Measurements from ENCODE around the gene ZDHHC14. TPM values are rescaled to one million over a fixed set of nuclear protein-coding genes. Genes with fewer than 3 reads are reported as not detected.

Gene ZDHHC14
- total RNA-seq, 1 experiment from 2014 or later: 4.9 TPM

DNA sequence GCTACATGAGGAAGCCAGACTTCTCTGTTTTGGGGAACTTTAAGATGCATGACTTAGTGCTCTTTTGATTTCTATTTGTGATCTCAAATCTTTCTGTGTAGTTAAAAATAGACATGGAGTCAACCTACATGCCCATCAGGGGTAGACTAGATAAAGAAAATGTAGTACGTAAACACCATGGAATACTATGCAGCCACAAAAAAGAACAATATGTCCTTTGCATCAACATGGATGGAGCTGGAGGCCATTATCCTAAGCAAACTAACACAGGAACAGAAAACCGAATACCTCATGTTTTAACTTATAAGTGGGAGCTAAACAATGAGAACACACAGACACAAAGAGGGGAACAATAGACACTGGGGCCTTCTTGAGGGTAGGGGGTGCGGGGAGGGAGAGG, 102.8 kb downstream of the ZDHHC14 start:
- ChIA-PET CTCF (no interaction called here), POLR2A (ENCODE audit: unreplicated experiment) (no interaction called here)
- no peak overlapping the region for H3K4me2 ChIP-seq (ENCODE audit: low read length)
- peaks cover 7% of the 10 kb centered on the region; the same call in 1 of the 2 replicates for H3K4me1 ChIP-seq (ENCODE audit: insufficient read depth, low read length)
- H4K20me1 ChIP-seq (ENCODE audit: low read length): no peaks in the 10 kb centered on the region
- DNase-seq (no peak), ATAC-seq (no peak)
- no peaks in the 10 kb centered on the region for H3K9me3 ChIP-seq (ENCODE audit: low read length)
- no peaks in the 10 kb centered on the region for H3K9me2 ChIP-seq (replicated peaks; ENCODE audit: low read length)
- H3K27me3 ChIP-seq (ENCODE audit: low read length): no peaks in the 10 kb centered on the region
- no TSS peak for BruUV-seq (replicated peaks)
- H3F3A ChIP-seq (ENCODE audit: low read length, unreplicated experiment): no peaks in the 10 kb centered on the region
- H3K79me2 ChIP-seq (ENCODE audit: low read length): no peaks in the 10 kb centered on the region
- no peaks in the 10 kb centered on the region for H3K36me3 ChIP-seq (ENCODE audit: low read depth, low read length)
- intact Hi-C loops (cut with micrococcal nuclease): no loop called here
- TF ChIP-seq, protein P1, sequence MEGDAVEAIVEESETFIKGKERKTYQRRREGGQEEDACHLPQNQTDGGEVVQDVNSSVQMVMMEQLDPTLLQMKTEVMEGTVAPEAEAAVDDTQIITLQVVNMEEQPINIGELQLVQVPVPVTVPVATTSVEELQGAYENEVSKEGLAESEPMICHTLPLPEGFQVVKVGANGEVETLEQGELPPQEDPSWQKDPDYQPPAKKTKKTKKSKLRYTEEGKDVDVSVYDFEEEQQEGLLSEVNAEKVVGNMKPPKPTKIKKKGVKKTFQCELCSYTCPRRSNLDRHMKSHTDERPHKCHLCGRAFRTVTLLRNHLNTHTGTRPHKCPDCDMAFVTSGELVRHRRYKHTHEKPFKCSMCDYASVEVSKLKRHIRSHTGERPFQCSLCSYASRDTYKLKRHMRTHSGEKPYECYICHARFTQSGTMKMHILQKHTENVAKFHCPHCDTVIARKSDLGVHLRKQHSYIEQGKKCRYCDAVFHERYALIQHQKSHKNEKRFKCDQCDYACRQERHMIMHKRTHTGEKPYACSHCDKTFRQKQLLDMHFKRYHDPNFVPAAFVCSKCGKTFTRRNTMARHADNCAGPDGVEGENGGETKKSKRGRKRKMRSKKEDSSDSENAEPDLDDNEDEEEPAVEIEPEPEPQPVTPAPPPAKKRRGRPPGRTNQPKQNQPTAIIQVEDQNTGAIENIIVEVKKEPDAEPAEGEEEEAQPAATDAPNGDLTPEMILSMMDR (conservative IDR thresholded peaks at IDR 0.05; ENCODE audit: low read depth, low read length): no peak
- TF ChIP-seq EZH2 (IDR thresholded peaks at IDR 0.05; ENCODE audit: low read length, unreplicated experiment) (no peak), EZH2phosphoT487 (IDR thresholded peaks at IDR 0.05; ENCODE audit: borderline replicate concordance, low read length) (no peak)
- no peak overlapping the region for H2AFZ ChIP-seq (ENCODE audit: low read length)
- no peak overlapping the region for H3K27ac ChIP-seq (ENCODE audit: low read length)
- H3K9ac ChIP-seq (ENCODE audit: low read length): no peak overlapping the region
- H3K4me3 ChIP-seq (ENCODE audit: low read length): no peak overlapping the region

DNA sequence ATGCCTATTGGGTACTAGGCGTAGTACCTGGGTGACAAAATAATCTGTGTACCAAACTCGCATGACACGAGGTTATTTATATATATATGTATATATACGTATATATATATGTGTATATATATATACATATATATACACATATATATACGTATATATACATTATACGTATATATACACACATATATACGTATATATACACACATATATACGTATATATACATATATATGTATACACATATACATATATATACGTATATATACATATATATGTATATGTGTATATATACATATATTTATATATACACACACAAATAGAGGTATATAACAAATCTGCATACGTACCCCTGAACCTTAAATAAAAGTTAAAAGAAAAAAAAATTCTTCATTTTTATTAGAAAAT, 103.2 kb downstream of the ZDHHC14 start:
- Histone ChIP-seq H3F3A (ENCODE audit: low read length, unreplicated experiment) (no peaks in the 10 kb centered on the region), H3K27ac (ENCODE audit: low read length) (no peak overlapping the region), H3K4me3 (ENCODE audit: low read length) (no peak overlapping the region), H3K27me3 (ENCODE audit: low read length) (no peaks in the 10 kb centered on the region), H3K36me3 (ENCODE audit: low read depth, low read length) (no peaks in the 10 kb centered on the region), H4K20me1 (ENCODE audit: low read length) (no peaks in the 10 kb centered on the region), H3K9ac (ENCODE audit: low read length) (no peak overlapping the region), H3K4me2 (ENCODE audit: low read length) (no peak overlapping the region), H3K9me3 (ENCODE audit: low read length) (no peaks in the 10 kb centered on the region), H3K4me1 (ENCODE audit: insufficient read depth, low read length) (peaks cover 9% of the 10 kb centered on the region; the same call in 1 of the 2 replicates), H3K79me2 (ENCODE audit: low read length) (no peaks in the 10 kb centered on the region), H2AFZ (ENCODE audit: low read length) (no peak overlapping the region), H3K9me2 (replicated peaks; ENCODE audit: low read length) (no peaks in the 10 kb centered on the region)
- TF ChIP-seq, protein P1 (conservative IDR thresholded peaks at IDR 0.05; ENCODE audit: low read depth, low read length): no peak
- no peak for TF ChIP-seq EZH2 (IDR thresholded peaks at IDR 0.05; ENCODE audit: low read length, unreplicated experiment)
- TF ChIP-seq EZH2phosphoT487 (IDR thresholded peaks at IDR 0.05; ENCODE audit: borderline replicate concordance, low read length): no peak
- CTCF ChIA-PET: no interaction called here
- ATAC-seq: no peak
- intact Hi-C loops (cut with micrococcal nuclease): no loop called here
- POLR2A ChIA-PET (ENCODE audit: unreplicated experiment): no interaction called here
- no peak for DNase-seq
- no TSS peak for BruUV-seq (replicated peaks)

DNA sequence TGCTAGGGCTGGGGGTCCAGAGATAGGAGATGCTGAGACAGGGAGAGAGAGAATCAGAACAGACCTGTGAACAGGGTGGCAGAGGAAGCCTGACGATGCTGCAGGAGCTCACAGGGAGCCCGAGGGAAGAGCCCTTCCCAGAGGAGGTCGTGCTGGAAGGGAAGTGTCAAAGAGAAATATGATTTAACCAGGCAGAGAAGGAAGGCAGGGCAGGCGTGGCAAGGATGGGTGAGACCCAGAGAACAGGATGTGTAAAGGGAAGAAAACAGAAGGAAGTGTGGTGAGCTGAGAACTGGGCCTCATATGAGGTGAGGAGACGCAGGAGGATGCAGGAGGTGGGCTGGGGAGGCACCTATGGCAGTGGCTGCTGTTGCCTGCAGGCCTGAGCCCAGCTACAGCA, 105.6 kb downstream of the ZDHHC14 start:
- CTCF ChIA-PET: no interaction called here
- TF ChIP-seq EZH2phosphoT487 (IDR thresholded peaks at IDR 0.05; ENCODE audit: borderline replicate concordance, low read length): no peak
- TF ChIP-seq, protein P1 (conservative IDR thresholded peaks at IDR 0.05; ENCODE audit: low read depth, low read length): no peak
- no peak for TF ChIP-seq EZH2 (IDR thresholded peaks at IDR 0.05; ENCODE audit: low read length, unreplicated experiment)
- Histone ChIP-seq H3K36me3 (ENCODE audit: low read depth, low read length) (no peaks in the 10 kb centered on the region), H3K9me2 (replicated peaks; ENCODE audit: low read length) (no peaks in the 10 kb centered on the region), H2AFZ (ENCODE audit: low read length) (no peak overlapping the region), H3K27ac (ENCODE audit: low read length) (no peak overlapping the region), H4K20me1 (ENCODE audit: low read length) (no peaks in the 10 kb centered on the region), H3K9ac (ENCODE audit: low read length) (no peak overlapping the region), H3K4me2 (ENCODE audit: low read length) (no peak overlapping the region), H3K79me2 (ENCODE audit: low read length) (no peaks in the 10 kb centered on the region), H3K4me3 (ENCODE audit: low read length) (no peak overlapping the region), H3K27me3 (ENCODE audit: low read length) (no peaks in the 10 kb centered on the region), H3K4me1 (ENCODE audit: insufficient read depth, low read length) (peaks cover 9% of the 10 kb centered on the region; the same call in 1 of the 2 replicates), H3F3A (ENCODE audit: low read length, unreplicated experiment) (no peaks in the 10 kb centered on the region), H3K9me3 (ENCODE audit: low read length) (no peaks in the 10 kb centered on the region)
- intact Hi-C loops (cut with micrococcal nuclease): no loop called here
- no TSS peak for BruUV-seq (replicated peaks)
- DNase-seq (no peak), ATAC-seq (no peak)
- POLR2A ChIA-PET (ENCODE audit: unreplicated experiment): no interaction called here

All from PC-3 (cell line).